Activated T-helper 2 cell treated with anti-CD3 and anti-CD28 coated beads, Interferon-gamma antibody, Interleukin-2, Interleukin-4, amounts not matched to agents 10 μg/mL and 5 μg/mL and 100 μg/mL, durations not matched to agents 14 hours and 24 hours and 36 hours (primary cell): ENCODE data around the gene E2F3. TPM values are rescaled to one million over a fixed set of nuclear protein-coding genes. Genes with fewer than 3 reads are reported as not detected.

ENCODE experiments used
- DNase-seq: peaks from one replicate; pipeline ENCODE4 v3.0.0; 2021; ENCODE audit warnings: low spot score
- H3K27ac Mint-ChIP-seq: one replicate; pipeline ENCODE4 v1.8.0; 2021; ENCODE audit warnings: mixed read lengths
- H3K27me3 Mint-ChIP-seq: one replicate; pipeline ENCODE4 v1.8.0; 2021; ENCODE audit warnings: low read depth, mixed read lengths
- H3K36me3 Mint-ChIP-seq: one replicate; pipeline ENCODE4 v1.8.0; 2021; ENCODE audit warnings: low read depth, mixed read lengths
- H3K4me1 Mint-ChIP-seq: one replicate; pipeline ENCODE4 v1.8.0; 2021; ENCODE audit warnings: low read depth, mixed read lengths
- H3K4me3 Mint-ChIP-seq: one replicate; pipeline ENCODE4 v1.8.0; 2021; ENCODE audit warnings: low read depth, mild to moderate bottlenecking, moderate library complexity, mixed read lengths
- H3K9me3 Mint-ChIP-seq: one replicate; pipeline ENCODE4 v1.8.0; 2021; ENCODE audit warnings: mixed read lengths
- intact Hi-C: fragments of 100-400 bp; cut with micrococcal nuclease; formaldehyde crosslinking; loops from one replicate; pipeline ENCODE4 v1.15.1; 2023
- total RNA-seq: library from RNA; stranded (reverse); gene quantifications from 2 replicates; pipeline ENCODE4 v1.2.3, GENCODE V29; 2022

E2F3 gene
- 27.9 TPM in 2 replicates for total RNA-seq

- Mint-ChIP-seq H3K9me3 (no peaks in the 10 kb centered on the region), H3K4me1 (peaks cover 32% of the 10 kb centered on the region), H3K36me3 (peaks cover 18% of the 10 kb centered on the region), H3K27me3 (no peaks in the 10 kb centered on the region), H3K27ac (peak within 1 kb of the TSS; percentile 99), H3K4me3 (peak within 1 kb of the TSS; percentile 97)
- DNase-seq: peak; percentile 99
- intact Hi-C loops: loop anchor here (1.0 to 5.0 kb wide), 8 partner anchors 37 to 1186 kb away; partner anchors contain the start of gene MBOAT1
Measured at GRCh38 chr6:20401205-20402091, at the start of gene E2F3. TSS of gene E2F3 (plus strand) at chr6:20401879. CDS start at chr6:20402233, 354 bp downstream.

GRCh38 chr6:20352346-20352745 lies 49.3 kb upstream of the E2F3 start:
- Mint-ChIP-seq H3K9me3 (peaks cover 18% of the 10 kb centered on the region), H3K36me3 (peaks cover 4% of the 10 kb centered on the region), H3K4me1 (peaks cover 34% of the 10 kb centered on the region), H3K27ac (peak overlapping the region; percentile 55), H3K4me3 (no peak overlapping the region), H3K27me3 (no peaks in the 10 kb centered on the region)
- intact Hi-C loops: loop anchor here (1.0 kb wide), 2 partner anchors 16 to 49 kb away; partner anchors contain the start of gene E2F3
- DNase-seq: no peak

GRCh38 chr6:20353134-20353533 lies 48.5 kb upstream of the E2F3 start:
- peaks cover 4% of the 10 kb centered on the region for H3K36me3 Mint-ChIP-seq
- DNase-seq: no peak

GRCh38 chr6:20354366-20354765 lies 47.3 kb upstream of the E2F3 start:
- peaks cover 27% of the 10 kb centered on the region for H3K4me1 Mint-ChIP-seq

More at GRCh38 chr6:20353134-20353533, 48.5 kb upstream of the E2F3 start:
- no peak overlapping the region for H3K27ac Mint-ChIP-seq
- H3K4me3 Mint-ChIP-seq: no peak overlapping the region
- H3K27me3 Mint-ChIP-seq: no peaks in the 10 kb centered on the region
- intact Hi-C loops: no loop called here
- H3K4me1 Mint-ChIP-seq: peaks cover 33% of the 10 kb centered on the region
- H3K9me3 Mint-ChIP-seq: peaks cover 14% of the 10 kb centered on the region

GRCh38 chr6:20360471-20361119 lies 41.1 kb upstream of the E2F3 start:
- intact Hi-C loops: no loop called here
- no peaks in the 10 kb centered on the region for H3K36me3 Mint-ChIP-seq
- no peak overlapping the region for H3K4me3 Mint-ChIP-seq
- peaks cover 4% of the 10 kb centered on the region for H3K9me3 Mint-ChIP-seq
- no peak for DNase-seq
- peaks cover 4% of the 10 kb centered on the region for H3K27me3 Mint-ChIP-seq
- no peak overlapping the region for H3K27ac Mint-ChIP-seq
- H3K4me1 Mint-ChIP-seq: peaks cover 20% of the 10 kb centered on the region

More at GRCh38 chr6:20354366-20354765, 47.3 kb upstream of the E2F3 start:
- DNase-seq: no peak
- H3K4me3 Mint-ChIP-seq: no peak overlapping the region
- peaks cover 14% of the 10 kb centered on the region for H3K9me3 Mint-ChIP-seq
- H3K27ac Mint-ChIP-seq: no peak overlapping the region
- H3K27me3 Mint-ChIP-seq: no peaks in the 10 kb centered on the region
- H3K36me3 Mint-ChIP-seq: peaks cover 4% of the 10 kb centered on the region
- intact Hi-C loops: no loop called here

GRCh38 chr6:20362623-20363022 lies 39.1 kb upstream of the E2F3 start:
- H3K4me3 Mint-ChIP-seq: no peak overlapping the region
- peaks cover 4% of the 10 kb centered on the region for H3K27me3 Mint-ChIP-seq
- DNase-seq: no peak
- no peak overlapping the region for H3K27ac Mint-ChIP-seq
- peaks cover 39% of the 10 kb centered on the region for H3K4me1 Mint-ChIP-seq
- intact Hi-C loops: no loop called here
- peaks cover 1% of the 10 kb centered on the region for H3K36me3 Mint-ChIP-seq
- H3K9me3 Mint-ChIP-seq: peaks cover 4% of the 10 kb centered on the region

GRCh38 chr6:20364327-20364726 lies 37.4 kb upstream of the E2F3 start:
- Mint-ChIP-seq H3K9me3 (peaks cover 4% of the 10 kb centered on the region), H3K4me1 (peaks cover 51% of the 10 kb centered on the region), H3K27me3 (peaks cover 4% of the 10 kb centered on the region), H3K27ac (no peak overlapping the region), H3K4me3 (no peak overlapping the region), H3K36me3 (peaks cover 3% of the 10 kb centered on the region)
- intact Hi-C loops: loop anchor here (2.0 kb wide), 1 partner anchor 36 kb away; the partner anchor contains the start of gene E2F3
- no peak for DNase-seq

GRCh38 chr6:20365456-20365855 lies 36.2 kb upstream of the E2F3 start:
- H3K4me1 Mint-ChIP-seq: peaks cover 60% of the 10 kb centered on the region
- peak overlapping the region; percentile 93 for H3K27ac Mint-ChIP-seq
- H3K36me3 Mint-ChIP-seq: peaks cover 3% of the 10 kb centered on the region
- H3K4me3 Mint-ChIP-seq: peak overlapping the region; percentile 64
- DNase-seq: peak; percentile 12
- H3K9me3 Mint-ChIP-seq: peaks cover 4% of the 10 kb centered on the region
- intact Hi-C loops: loop anchor here (2.0 to 5.0 kb wide), 2 partner anchors 35 to 43 kb away; partner anchors contain the start of gene E2F3
- no peaks in the 10 kb centered on the region for H3K27me3 Mint-ChIP-seq

- Mint-ChIP-seq H3K4me1 (peaks cover 64% of the 10 kb centered on the region), H3K4me3 (peak overlapping the region; percentile 64)
Measured at GRCh38 chr6:20366082-20366830, 35.4 kb upstream of the E2F3 start.

GRCh38 chr6:20367743-20368485 lies 33.8 kb upstream of the E2F3 start:
- DNase-seq: no peak
- Mint-ChIP-seq H3K4me1 (peaks cover 57% of the 10 kb centered on the region), H3K4me3 (no peak overlapping the region), H3K36me3 (peaks cover 3% of the 10 kb centered on the region), H3K27me3 (no peaks in the 10 kb centered on the region), H3K9me3 (peaks cover 4% of the 10 kb centered on the region), H3K27ac (peak overlapping the region; percentile 93)
- intact Hi-C loops: loop anchor here (2.0 to 5.0 kb wide), 2 partner anchors 33 to 46 kb away; no protein-coding TSS in a partner anchor

More at GRCh38 chr6:20366082-20366830, 35.4 kb upstream of the E2F3 start:
- intact Hi-C loops: loop anchor here (2.0 to 5.0 kb wide), 2 partner anchors 31 to 44 kb away; no protein-coding TSS in a partner anchor
- peak; percentile 34 for DNase-seq
- Mint-ChIP-seq H3K9me3 (peaks cover 4% of the 10 kb centered on the region), H3K27ac (peak overlapping the region; percentile 93), H3K36me3 (peaks cover 3% of the 10 kb centered on the region), H3K27me3 (no peaks in the 10 kb centered on the region)

GRCh38 chr6:20370393-20370792 lies 31.3 kb upstream of the E2F3 start:
- H3K36me3 Mint-ChIP-seq: peaks cover 3% of the 10 kb centered on the region

More at GRCh38 chr6:20370393-20370792, 31.3 kb upstream of the E2F3 start:
- DNase-seq: no peak
- H3K4me3 Mint-ChIP-seq: no peak overlapping the region
- H3K27ac Mint-ChIP-seq: no peak overlapping the region
- intact Hi-C loops: no loop called here
- H3K4me1 Mint-ChIP-seq: peaks cover 52% of the 10 kb centered on the region
- H3K27me3 Mint-ChIP-seq: no peaks in the 10 kb centered on the region
- no peaks in the 10 kb centered on the region for H3K9me3 Mint-ChIP-seq
